ENCODE measurements around the gene COLEC12. TPM values are rescaled to one million over a fixed set of nuclear protein-coding genes. Genes with fewer than 3 reads are reported as not detected.
"Not testable (repeated sequence)": the region's sequence is repeated elsewhere in the genome, so short reads cannot be mapped to it uniquely, and the experiment has no call there.

The COLEC12 gene
- total RNA-seq, 4 donors from 2014 or later, result 5.1 to 14.5 (median 6.9) TPM

GRCh38 chr18:410047-410455, 90.5 kb downstream of the COLEC12 start:
- no peak overlapping the region for H3K4me3 ChIP-seq (ENCODE audit: low read depth, poor library complexity, severe bottlenecking)
- no peak for TF ChIP-seq POLR2A (IDR thresholded peaks at IDR 0.05)
- TF ChIP-seq CTCF (IDR thresholded peaks at IDR 0.05), result no peak
- intact Hi-C loops (cut with DNase I; ENCODE audit: low total_unique reads), result loop anchor here (2.0 kb wide), 1 partner anchor 25 kb away; no protein-coding TSS in a partner anchor
- DNase-seq (ENCODE audit: low spot score in 2 of 2), result no peak

GRCh38 chr18:408367-408766, 92.1 kb downstream of the COLEC12 start:
- 64 to 73% methylated on average over 1 of the region's 1 CpG for WGBS, 2 donors
- TF ChIP-seq POLR2A (IDR thresholded peaks at IDR 0.05), result no peak
- no peak for TF ChIP-seq CTCF (IDR thresholded peaks at IDR 0.05)
- H3K4me3 ChIP-seq (ENCODE audit: low read depth, poor library complexity, severe bottlenecking), result no peak overlapping the region
- DNase-seq (ENCODE audit: low spot score in 2 of 2), result no peak
- intact Hi-C loops (cut with DNase I; ENCODE audit: low total_unique reads), result no loop called here

- 63 to 74% methylated on average over 4 of the region's 4 CpGs for WGBS, 2 donors
- intact Hi-C loops (cut with DNase I; ENCODE audit: low total_unique reads), result no loop called here
- H3K4me3 ChIP-seq (ENCODE audit: low read depth, poor library complexity, severe bottlenecking), result no peak overlapping the region
- TF ChIP-seq POLR2A (IDR thresholded peaks at IDR 0.05) (no peak), CTCF (IDR thresholded peaks at IDR 0.05) (no peak)
- DNase-seq (ENCODE audit: low spot score in 2 of 2), result no peak
These were observed 92.8 kb downstream of the COLEC12 start for GRCh38 chr18:407626-408224.

- intact Hi-C loops (cut with DNase I; ENCODE audit: low total_unique reads), result no loop called here
- TF ChIP-seq CTCF (IDR thresholded peaks at IDR 0.05) (no peak), POLR2A (IDR thresholded peaks at IDR 0.05) (no peak)
- WGBS, 2 donors, result 77 to 78% methylated on average over 3 of the region's 3 CpGs
- no peak overlapping the region for H3K4me3 ChIP-seq (ENCODE audit: low read depth, poor library complexity, severe bottlenecking)
- DNase-seq (ENCODE audit: low spot score in 2 of 2), result no peak
These were observed 93.3 kb downstream of the COLEC12 start for GRCh38 chr18:407191-407590.

- no peak for DNase-seq (ENCODE audit: low spot score in 2 of 2)
- TF ChIP-seq CTCF (IDR thresholded peaks at IDR 0.05), result no peak
- TF ChIP-seq POLR2A (IDR thresholded peaks at IDR 0.05), result no peak
- H3K4me3 ChIP-seq (ENCODE audit: low read depth, poor library complexity, severe bottlenecking), result no peak overlapping the region
- WGBS, 2 donors, result 52 to 86% methylated on average over 6 of the region's 6 CpGs
- intact Hi-C loops (cut with DNase I; ENCODE audit: low total_unique reads), result no loop called here
These were observed 93.8 kb downstream of the COLEC12 start for GRCh38 chr18:406677-407076.

- intact Hi-C loops (cut with DNase I; ENCODE audit: low total_unique reads); DNase-seq (ENCODE audit: low spot score in 2 of 2): not testable (repeated sequence)
- 72 to 82% methylated on average over 4 of the region's 4 CpGs for WGBS, 2 donors
These were observed 95.5 kb downstream of the COLEC12 start for GRCh38 chr18:405006-405405.

More at GRCh38 chr18:405006-405405, 95.5 kb downstream of the COLEC12 start:
- not testable (repeated sequence) for H3K4me3 ChIP-seq (ENCODE audit: low read depth, poor library complexity, severe bottlenecking)

Data from lower leg skin (tissue), 4 donors.